ENCODE measurements around the gene TMTC1. TPM values are rescaled to one million over a fixed set of nuclear protein-coding genes. Genes with fewer than 3 reads are reported as not detected.

The TMTC1 gene
- total RNA-seq, 1 donor from 2014 or later = 16.1 TPM

GRCh38 chr12:29620030-29620429, 163.7 kb downstream of the TMTC1 start:
- Histone ChIP-seq H3F3A (ENCODE audit: low read depth) (no peaks in the 10 kb centered on the region), H3K36me3 (no peaks in the 10 kb centered on the region), H3K4me3 (no peak overlapping the region), H4K20me1 (ENCODE audit: low read depth) (no peaks in the 10 kb centered on the region), H3K27ac (no peak overlapping the region), H3K4me1 (peaks cover 23% of the 10 kb centered on the region), H3K4me2 (no peak overlapping the region), H3K9me3 (ENCODE audit: low read depth) (no peaks in the 10 kb centered on the region), H3K79me2 (ENCODE audit: low read depth) (no peaks in the 10 kb centered on the region), H2AFZ (replicated peaks) (no peak overlapping the region), H3K9ac (no peak overlapping the region), H3K27me3 (no peaks in the 10 kb centered on the region)
- H3K4me1 Mint-ChIP-seq = peaks cover 5% of the 10 kb centered on the region
- no peak for DNase-seq (ENCODE audit: low spot score)
- no peak for TF ChIP-seq CTCF (IDR thresholded peaks at IDR 0.05)
- no peak overlapping the region for H3K4me3 Mint-ChIP-seq
- H3K9me3 Mint-ChIP-seq = no peaks in the 10 kb centered on the region
- H3K27ac Mint-ChIP-seq = no peak overlapping the region
- no peaks in the 10 kb centered on the region for H3K27me3 Mint-ChIP-seq (ENCODE audit: insufficient read depth, low read depth)
- H3K36me3 Mint-ChIP-seq = peaks cover 9% of the 10 kb centered on the region

GRCh38 chr12:29617407-29617803, 166.3 kb downstream of the TMTC1 start:
- no peak overlapping the region for H3K27ac ChIP-seq
- H3K4me3 ChIP-seq = no peak overlapping the region
- DNase-seq (ENCODE audit: low spot score) = no peak
- no peaks in the 10 kb centered on the region for H3K27me3 ChIP-seq
- no peak overlapping the region for H3K9ac ChIP-seq
- H3K36me3 Mint-ChIP-seq = peaks cover 17% of the 10 kb centered on the region
- H3K4me1 ChIP-seq = peaks cover 23% of the 10 kb centered on the region
- no peaks in the 10 kb centered on the region for H3F3A ChIP-seq (ENCODE audit: low read depth)
- H3K4me3 Mint-ChIP-seq = no peak overlapping the region
- H4K20me1 ChIP-seq (ENCODE audit: low read depth) = no peaks in the 10 kb centered on the region
- no peaks in the 10 kb centered on the region for H3K9me3 ChIP-seq (ENCODE audit: low read depth)
- no peaks in the 10 kb centered on the region for H3K36me3 ChIP-seq
- H3K79me2 ChIP-seq (ENCODE audit: low read depth) = no peaks in the 10 kb centered on the region
- no peak for TF ChIP-seq EZH2 (IDR thresholded peaks at IDR 0.05)
- TF ChIP-seq EZH2phosphoT487 (IDR thresholded peaks at IDR 0.05) = no peak
- no peak for TF ChIP-seq CTCF (IDR thresholded peaks at IDR 0.05)
- peaks cover 5% of the 10 kb centered on the region for H3K4me1 Mint-ChIP-seq
- no peak overlapping the region for H3K27ac Mint-ChIP-seq
- H2AFZ ChIP-seq (replicated peaks) = no peak overlapping the region
- no peaks in the 10 kb centered on the region for H3K9me3 Mint-ChIP-seq
- H3K27me3 Mint-ChIP-seq (ENCODE audit: insufficient read depth, low read depth) = no peaks in the 10 kb centered on the region
- H3K4me2 ChIP-seq = no peak overlapping the region

GRCh38 chr12:29616664-29617406, 166.9 kb downstream of the TMTC1 start:
- Mint-ChIP-seq H3K4me1 (peaks cover 5% of the 10 kb centered on the region), H3K9me3 (no peaks in the 10 kb centered on the region), H3K27me3 (ENCODE audit: insufficient read depth, low read depth) (no peaks in the 10 kb centered on the region), H3K4me3 (no peak overlapping the region), H3K27ac (no peak overlapping the region), H3K36me3 (peaks cover 17% of the 10 kb centered on the region)
- Histone ChIP-seq H3K36me3 (no peaks in the 10 kb centered on the region), H3K79me2 (ENCODE audit: low read depth) (no peaks in the 10 kb centered on the region), H3K4me2 (no peak overlapping the region), H3K9me3 (ENCODE audit: low read depth) (no peaks in the 10 kb centered on the region), H3K4me1 (peaks cover 23% of the 10 kb centered on the region), H4K20me1 (ENCODE audit: low read depth) (no peaks in the 10 kb centered on the region), H3F3A (ENCODE audit: low read depth) (no peaks in the 10 kb centered on the region), H3K9ac (no peak overlapping the region), H3K4me3 (no peak overlapping the region), H2AFZ (replicated peaks) (no peak overlapping the region), H3K27ac (no peak overlapping the region), H3K27me3 (no peaks in the 10 kb centered on the region)
- DNase-seq (ENCODE audit: low spot score) = no peak
- TF ChIP-seq EZH2phosphoT487 (IDR thresholded peaks at IDR 0.05) (no peak), CTCF (IDR thresholded peaks at IDR 0.05) (no peak), EZH2 (IDR thresholded peaks at IDR 0.05) (no peak)
